GM23338 (cell line): ENCODE measurements around the gene SV2A. TPM values are rescaled to one million over a fixed set of nuclear protein-coding genes. Genes with fewer than 3 reads are reported as not detected.

Experiments used
- ATAC-seq: fragments of 200-7000 bp; cut with Tn5 transposase; 3 replicates; pipeline ENCODE4 v1.9.1; 2020
- DNase-seq: peaks from one replicate; pipeline ENCODE4 v3.0.0-alpha.2; 2015; ENCODE audit warnings: low spot score
- H2AFZ ChIP-seq: fragments of 200-600 bp; sonication (generic); 2 replicates; pipeline ENCODE4 v1.8.0; 2016; ENCODE audit warnings: antibody characterized with exemption, mild to moderate bottlenecking, moderate library complexity
- H3F3A ChIP-seq: fragments of 200-600 bp; sonication (generic); replicated peaks from 2 replicates; pipeline ENCODE4 v1.8.0; 2017; ENCODE audit warnings: antibody characterized with exemption, mixed run types, low read depth
- H3K27ac ChIP-seq: fragments of 200-600 bp; sonication (generic); 2 replicates; pipeline ENCODE4 v1.6.1; 2016; ENCODE audit warnings: low read depth
- H3K27me3 ChIP-seq: fragments of 200-600 bp; sonication (generic); 2 replicates; pipeline ENCODE4 v1.8.0; 2016; ENCODE audit warnings: mild to moderate bottlenecking, mixed run types, moderate library complexity; ENCODE audit not compliant: insufficient read depth
- H3K36me3 ChIP-seq: fragments of 200-600 bp; sonication (generic); 2 replicates; pipeline ENCODE4 v1.8.0; 2016; ENCODE audit warnings: mild to moderate bottlenecking; ENCODE audit not compliant: insufficient read depth
- H3K4me1 ChIP-seq: fragments of 200-600 bp; sonication (generic); 2 replicates; pipeline ENCODE4 v1.8.0; 2016; ENCODE audit warnings: mild to moderate bottlenecking, moderate library complexity; ENCODE audit not compliant: insufficient read depth
- H3K4me2 ChIP-seq: fragments of 200-600 bp; sonication (generic); 2 replicates; pipeline ENCODE4 v1.7.1; 2017; ENCODE audit warnings: mixed run types
- H3K4me3 ChIP-seq: fragments of 200-600 bp; sonication (generic); 2 replicates; pipeline ENCODE4 v1.6.1; 2016; ENCODE audit warnings: mixed run types
- H3K79me2 ChIP-seq: fragments of 200-600 bp; sonication (generic); replicated peaks from 2 replicates; pipeline ENCODE4 v1.8.0; 2017; ENCODE audit warnings: mild to moderate bottlenecking; ENCODE audit not compliant: insufficient read depth
- H3K9me2 ChIP-seq: fragments of 200-600 bp; sonication (generic); 2 replicates; pipeline ENCODE4 v1.8.0; 2017; ENCODE audit not compliant: insufficient read depth
- H4K20me1 ChIP-seq: fragments of 200-600 bp; sonication (generic); replicated peaks from 2 replicates; pipeline ENCODE4 v1.8.0; 2017; ENCODE audit warnings: mild to moderate bottlenecking; ENCODE audit not compliant: insufficient read depth
- H3K27ac Mint-ChIP-seq: 2 replicates; pipeline ENCODE4 v1.8.0; 2020; ENCODE audit warnings: inconsistent platforms, mild to moderate bottlenecking, moderate library complexity, mixed read lengths
- H3K27me3 Mint-ChIP-seq: 3 replicates; pipeline ENCODE4 v1.8.0; 2022; ENCODE audit warnings: low read depth, mild to moderate bottlenecking, moderate library complexity, mixed read lengths, inconsistent platforms; ENCODE audit not compliant: insufficient read depth, poor library complexity
- H3K36me3 Mint-ChIP-seq: 3 replicates; pipeline ENCODE4 v1.8.0; 2021; ENCODE audit warnings: low read depth, mild to moderate bottlenecking, inconsistent platforms, moderate library complexity, mixed read lengths
- H3K4me1 Mint-ChIP-seq: 3 replicates; pipeline ENCODE4 v1.8.0; 2020; ENCODE audit warnings: mild to moderate bottlenecking, inconsistent platforms, mixed read lengths
- H3K4me3 Mint-ChIP-seq: 3 replicates; pipeline ENCODE4 v1.8.0; 2021; ENCODE audit warnings: moderate library complexity, mild to moderate bottlenecking, inconsistent platforms, mixed read lengths
- H3K9me3 Mint-ChIP-seq: 3 replicates; pipeline ENCODE4 v1.8.0; 2020; ENCODE audit warnings: moderate library complexity, mild to moderate bottlenecking, inconsistent platforms, mixed read lengths
- ETS1 ChIP-seq: IDR thresholded peaks from 2 replicates; pipeline ENCODE4 v1.6.1; 2016; ENCODE audit warnings: antibody characterized with exemption
- REST ChIP-seq: IDR thresholded peaks from one replicate; pipeline ENCODE4 v1.6.1; 2018; ENCODE audit warnings: antibody characterized with exemption; ENCODE audit not compliant: unreplicated experiment
- ZNF462 ChIP-seq: fragments of 250-450 bp; sonication (Bioruptor Pico); IDR thresholded peaks from 2 replicates; pipeline ENCODE4 v1.5.0; 2020; ENCODE audit warnings: mild to moderate bottlenecking, moderate library complexity
- polyA plus RNA-seq: library from polyadenylated mRNA; unstranded; fragments of >200 nt; fragmentation: Nextera tagmentation; extraction: Ambion mirVana; gene quantifications from 2 replicates; pipeline ENCODE4 v1.2.1, GENCODE V29; 2016
- total RNA-seq: library from RNA; depleted of rRNA; stranded (reverse); fragments of >200 nt; shearing (Covaris generic); gene quantifications from 2 replicates; pipeline ENCODE4 v1.2.3, GENCODE V29; 2014

Gene SV2A
- total and polyA plus RNA-seq, 2 experiments from 2014 or later = 17.8 to 41.7 TPM

- H3K27ac ChIP-seq = peak within 1 kb of the TSS; percentile 35; the same call in 1 of the 2 replicates
- H3K36me3 Mint-ChIP-seq = no peaks in the 10 kb centered on the region
- peak within 1 kb of the TSS; percentile 64 for H2AFZ ChIP-seq
- peaks cover 48% of the 10 kb centered on the region for H3K4me1 Mint-ChIP-seq
- H3K27me3 Mint-ChIP-seq = peaks cover 13% of the 10 kb centered on the region
- no peaks in the 10 kb centered on the region for H3K27me3 ChIP-seq
- no peaks in the 10 kb centered on the region for H3K36me3 ChIP-seq
- H3K27ac Mint-ChIP-seq = peak within 1 kb of the TSS; percentile 64
- peak within 1 kb of the TSS; percentile 64 for H3K4me3 ChIP-seq
- peak within 1 kb of the TSS; percentile 65 for H3K4me3 Mint-ChIP-seq
- H3F3A ChIP-seq = peaks cover 9% of the 10 kb centered on the region; the same call in 1 of the 2 replicates
- H4K20me1 ChIP-seq = no peaks in the 10 kb centered on the region
- no peaks in the 10 kb centered on the region for H3K79me2 ChIP-seq
- no peaks in the 10 kb centered on the region for H3K9me2 ChIP-seq
- TF ChIP-seq REST (no peak), ETS1 (no peak), ZNF462 (no peak)
- H3K4me2 ChIP-seq = peak within 1 kb of the TSS; percentile 79
- DNase-seq (peak; percentile 62), ATAC-seq (peak; percentile 55)
- no peaks in the 10 kb centered on the region for H3K9me3 Mint-ChIP-seq
- peaks cover 49% of the 10 kb centered on the region for H3K4me1 ChIP-seq
These were observed 18.7 kb upstream of the SV2A start, which contains the start of gene MTMR11 for GRCh38 chr1:149936170-149936991. Gene MTMR11 (minus strand): TSS chr1:149936879. CDS start chr1:149936647, 232 bp downstream.
